Natural killer cell (primary cell): ENCODE measurements around the gene INSM1. TPM values are rescaled to one million over a fixed set of nuclear protein-coding genes. Genes with fewer than 3 reads are reported as not detected.

Experiments used
- ATAC-seq, 3 donors: fragments of 150-1000 bp in 2 of 3; fragments of 200-7000 bp in 1 of 3; cut with Tn5 transposase; 1 replicate in 1 of 3; 2 replicates in 2 of 3; pipeline ENCODE4 v1.10.0; 2021; ENCODE audit warnings: mild to moderate bottlenecking in 2 of 3, moderate library complexity in 2 of 3
- DNase-seq, 2 donors: peaks; one replicate each; pipeline versions ENCODE4 v3.0.0 to v3.0.0-alpha.2; 2013 to 2021; ENCODE audit warnings: mixed read lengths in 1 of 2
- H3K27ac ChIP-seq: one replicate; pipeline ENCODE4 v1.5.1; 2013; ENCODE audit warnings: mild to moderate bottlenecking, low read length
- H3K27me3 ChIP-seq: one replicate; pipeline ENCODE4 v1.6.1; 2013; ENCODE audit warnings: low read length; ENCODE audit not compliant: control insufficient read depth, insufficient read depth
- H3K36me3 ChIP-seq: one replicate; pipeline ENCODE4 v1.6.1; 2013; ENCODE audit warnings: low read length; ENCODE audit not compliant: control insufficient read depth, insufficient read depth
- H3K4me1 ChIP-seq: one replicate; pipeline ENCODE4 v1.6.1; 2013; ENCODE audit warnings: low read length; ENCODE audit not compliant: control insufficient read depth, insufficient read depth
- H3K4me3 ChIP-seq: one replicate; pipeline ENCODE4 v1.5.1; 2013; ENCODE audit warnings: low read length
- H3K9me3 ChIP-seq: one replicate; pipeline ENCODE4 v1.6.1; 2013; ENCODE audit warnings: low read length; ENCODE audit not compliant: control insufficient read depth, insufficient read depth
- H3K27ac Mint-ChIP-seq, 2 donors: one replicate each; pipeline ENCODE4 v1.8.0; 2022; ENCODE audit warnings: mild to moderate bottlenecking in 2 of 2, mixed read lengths in 2 of 2, moderate library complexity in 1 of 2
- H3K27me3 Mint-ChIP-seq, 2 donors: one replicate each; pipeline ENCODE4 v1.8.0; 2022; ENCODE audit warnings: low read depth in 2 of 2, mixed read lengths in 2 of 2
- H3K36me3 Mint-ChIP-seq: one replicate; pipeline ENCODE4 v1.8.0; 2022; ENCODE audit warnings: mixed read lengths
- H3K4me1 Mint-ChIP-seq, 2 donors: one replicate each; pipeline ENCODE4 v1.8.0; 2022; ENCODE audit warnings: mixed read lengths in 2 of 2
- H3K4me3 Mint-ChIP-seq: one replicate; pipeline ENCODE4 v1.8.0; 2022; ENCODE audit warnings: mild to moderate bottlenecking, moderate library complexity, mixed read lengths
- H3K9me3 Mint-ChIP-seq, 2 donors: one replicate each; pipeline ENCODE4 v1.8.0; 2022; ENCODE audit warnings: mixed read lengths in 2 of 2
- WGBS: methylation state at CpG from one replicate; pipeline ENCODE4 v1.1.7; 2013; ENCODE audit warnings: missing lambda C conversion rate; ENCODE audit not compliant: insufficient coverage; 5-methylcytosine and 5-hydroxymethylcytosine counted together
- intact Hi-C: fragments of 100-400 bp; cut with micrococcal nuclease; formaldehyde crosslinking; loops from one replicate; pipeline ENCODE4 v1.14.2; 2022
- total RNA-seq, 4 donors: library from RNA; stranded (reverse); fragments of 120-200 nt in 1 of 4; gene quantifications; one replicate each; pipeline versions ENCODE4 v1.2.3 to v1.2.4, GENCODE V29; 2013 to 2022
- TF ChIP-seq, protein P1 (sequence below): fragments of 200-600 bp; IDR thresholded peaks from one replicate; pipeline ENCODE4 v1.8.0; 2022; ENCODE audit warnings: antibody characterized with exemption

INSM1 gene
- total RNA-seq, 3 donors from 2014 or later (not counting 1 experiment from before 2014, with no cell fraction given): not detected

DNA sequence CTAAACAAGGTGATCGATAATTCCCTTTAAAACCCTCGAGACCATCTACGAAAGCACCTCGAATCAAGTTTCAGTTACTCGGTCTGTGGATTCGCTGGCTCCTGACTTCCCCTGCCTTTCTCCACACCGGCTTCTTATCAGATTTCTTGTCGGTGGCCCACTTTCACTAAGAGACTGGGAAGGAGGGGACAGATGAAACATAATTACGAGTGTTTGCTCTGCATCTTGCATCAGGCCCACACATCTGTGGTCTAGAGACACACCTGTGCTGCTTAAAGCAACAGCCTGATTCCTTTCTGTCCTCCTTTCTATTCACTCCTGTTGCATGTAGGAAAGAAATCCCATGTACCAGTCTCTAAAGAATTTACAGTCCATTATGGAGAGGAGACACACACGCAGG lies 37.7 kb downstream of the INSM1 start:
- no peaks in the 10 kb centered on the region for H3K27me3 ChIP-seq
- H3K4me3 ChIP-seq: no peak overlapping the region
- intact Hi-C loops: no loop called here
- DNase-seq (no peak), ATAC-seq (no peak)
- no peaks in the 10 kb centered on the region for H3K36me3 ChIP-seq
- H3K9me3 Mint-ChIP-seq: no peaks in the 10 kb centered on the region
- WGBS: 88% methylated on average over 10 of the region's 10 CpGs
- TF ChIP-seq, protein P1, sequence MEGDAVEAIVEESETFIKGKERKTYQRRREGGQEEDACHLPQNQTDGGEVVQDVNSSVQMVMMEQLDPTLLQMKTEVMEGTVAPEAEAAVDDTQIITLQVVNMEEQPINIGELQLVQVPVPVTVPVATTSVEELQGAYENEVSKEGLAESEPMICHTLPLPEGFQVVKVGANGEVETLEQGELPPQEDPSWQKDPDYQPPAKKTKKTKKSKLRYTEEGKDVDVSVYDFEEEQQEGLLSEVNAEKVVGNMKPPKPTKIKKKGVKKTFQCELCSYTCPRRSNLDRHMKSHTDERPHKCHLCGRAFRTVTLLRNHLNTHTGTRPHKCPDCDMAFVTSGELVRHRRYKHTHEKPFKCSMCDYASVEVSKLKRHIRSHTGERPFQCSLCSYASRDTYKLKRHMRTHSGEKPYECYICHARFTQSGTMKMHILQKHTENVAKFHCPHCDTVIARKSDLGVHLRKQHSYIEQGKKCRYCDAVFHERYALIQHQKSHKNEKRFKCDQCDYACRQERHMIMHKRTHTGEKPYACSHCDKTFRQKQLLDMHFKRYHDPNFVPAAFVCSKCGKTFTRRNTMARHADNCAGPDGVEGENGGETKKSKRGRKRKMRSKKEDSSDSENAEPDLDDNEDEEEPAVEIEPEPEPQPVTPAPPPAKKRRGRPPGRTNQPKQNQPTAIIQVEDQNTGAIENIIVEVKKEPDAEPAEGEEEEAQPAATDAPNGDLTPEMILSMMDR: no peak
- H3K36me3 Mint-ChIP-seq: no peaks in the 10 kb centered on the region
- H3K4me3 Mint-ChIP-seq: no peak overlapping the region
- H3K9me3 ChIP-seq: no peaks in the 10 kb centered on the region
- H3K27ac Mint-ChIP-seq: no peak overlapping the region
- H3K4me1 ChIP-seq: no peaks in the 10 kb centered on the region
- H3K27ac ChIP-seq: no peak overlapping the region
- no peaks in the 10 kb centered on the region for H3K27me3 Mint-ChIP-seq
- no peaks in the 10 kb centered on the region for H3K4me1 Mint-ChIP-seq

DNA sequence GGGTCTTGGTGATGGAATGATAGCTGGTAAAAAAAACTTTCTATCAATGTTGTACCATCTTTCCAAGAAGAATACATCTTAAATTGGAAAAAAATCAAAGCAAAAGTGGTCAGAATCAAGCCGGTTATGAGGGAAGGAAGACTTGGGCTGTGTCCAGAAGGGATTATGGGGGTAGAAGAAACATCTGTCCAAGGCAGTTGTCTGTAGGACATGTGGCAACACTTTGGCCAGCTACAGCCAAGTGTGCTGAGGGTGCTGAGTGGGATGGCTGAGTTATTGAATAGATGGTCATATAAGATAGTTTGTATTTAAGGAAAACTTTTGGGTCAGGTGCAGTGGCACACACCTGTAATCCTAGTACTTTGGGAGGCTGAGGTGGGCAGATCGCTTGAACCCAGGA lies 38.4 kb downstream of the INSM1 start:
- Histone ChIP-seq H3K9me3 (no peaks in the 10 kb centered on the region), H3K27ac (no peak overlapping the region), H3K4me3 (no peak overlapping the region), H3K27me3 (no peaks in the 10 kb centered on the region), H3K36me3 (no peaks in the 10 kb centered on the region), H3K4me1 (no peaks in the 10 kb centered on the region)
- 96% methylated on average over 2 of the region's 2 CpGs for WGBS
- no peaks in the 10 kb centered on the region for H3K9me3 Mint-ChIP-seq
- H3K4me1 Mint-ChIP-seq: no peaks in the 10 kb centered on the region
- no peaks in the 10 kb centered on the region for H3K36me3 Mint-ChIP-seq
- TF ChIP-seq, protein P1: no peak
- DNase-seq: no peak
- no peak for ATAC-seq
- intact Hi-C loops: no loop called here
- no peak overlapping the region for H3K4me3 Mint-ChIP-seq
- H3K27ac Mint-ChIP-seq: no peak overlapping the region
- H3K27me3 Mint-ChIP-seq: no peaks in the 10 kb centered on the region

DNA sequence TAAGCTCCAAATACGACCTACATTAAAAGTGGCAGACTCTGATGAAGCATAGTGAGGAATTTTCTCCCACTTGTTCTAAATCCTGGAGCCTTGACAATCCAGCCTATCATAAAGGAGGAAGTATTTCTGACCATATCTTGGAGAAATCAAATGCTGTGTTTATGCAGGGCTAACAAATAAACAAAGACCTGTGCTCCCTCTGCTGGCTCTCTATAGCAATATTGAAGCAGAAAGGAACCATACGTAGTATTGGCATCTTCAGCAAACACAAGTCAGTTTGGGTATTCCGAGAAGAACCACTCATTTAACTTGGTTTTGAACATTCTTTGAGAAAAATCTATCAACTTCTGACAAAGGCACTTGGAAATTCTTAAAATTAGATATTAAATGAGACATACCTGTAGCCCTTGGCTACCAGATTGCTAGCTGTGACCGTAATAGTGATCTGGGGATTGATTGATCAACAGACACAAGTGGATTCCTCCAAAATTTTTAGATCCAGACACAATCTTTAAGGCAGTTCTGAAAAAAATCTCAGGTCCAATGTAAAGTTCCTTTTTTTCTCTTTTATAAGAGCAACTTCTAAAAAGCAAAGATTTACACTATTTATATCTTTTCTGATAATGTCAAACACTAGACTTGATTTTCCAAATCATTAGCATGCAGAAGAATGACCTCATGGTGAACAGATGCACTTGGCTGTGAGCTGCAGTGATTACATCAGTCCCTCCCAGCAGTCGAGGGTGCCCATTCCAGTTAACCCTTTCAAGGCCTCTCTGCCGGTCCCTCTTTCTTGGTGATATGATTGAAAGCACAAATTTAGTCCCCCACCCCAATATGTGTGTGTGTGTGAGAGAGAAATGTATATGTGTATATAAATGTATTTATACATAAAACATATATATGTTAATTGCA lies 40.2 kb downstream of the INSM1 start:
- H3K9me3 Mint-ChIP-seq: no peaks in the 10 kb centered on the region
- TF ChIP-seq, protein P1: no peak
- H3K27ac Mint-ChIP-seq: no peak overlapping the region
- Histone ChIP-seq H3K4me3 (no peak overlapping the region), H3K27ac (no peak overlapping the region), H3K36me3 (no peaks in the 10 kb centered on the region), H3K9me3 (no peaks in the 10 kb centered on the region), H3K27me3 (no peaks in the 10 kb centered on the region), H3K4me1 (no peaks in the 10 kb centered on the region)
- DNase-seq: no peak
- H3K4me3 Mint-ChIP-seq: no peak overlapping the region
- H3K27me3 Mint-ChIP-seq: no peaks in the 10 kb centered on the region
- intact Hi-C loops: no loop called here
- peaks cover 6% of the 10 kb centered on the region for H3K36me3 Mint-ChIP-seq
- H3K4me1 Mint-ChIP-seq: no peaks in the 10 kb centered on the region
- ATAC-seq: no peak
- 82% methylated on average over 5 of the region's 6 CpGs for WGBS
